Skeletal muscle satellite cell (primary cell): ENCODE data around the gene HNF1B.

Source experiments
- H3K27me3 ChIP-seq: 2 replicates; pipeline ENCODE4 v1.7.0; 2013; ENCODE audit warnings: low read length; ENCODE audit not compliant: control insufficient read depth, insufficient read depth
- H3K36me3 ChIP-seq: 2 replicates; pipeline ENCODE4 v1.7.0; 2013; ENCODE audit warnings: mild to moderate bottlenecking, control low read depth, low read length; ENCODE audit not compliant: insufficient read depth
- H3K4me1 ChIP-seq: 2 replicates; pipeline ENCODE4 v1.7.0; 2013; ENCODE audit warnings: low read length; ENCODE audit not compliant: control insufficient read depth, insufficient read depth
- H3K4me2 ChIP-seq: 2 replicates; pipeline ENCODE4 v1.7.0; 2013; ENCODE audit warnings: mild to moderate bottlenecking, low read length
- H3K4me3 ChIP-seq: 2 replicates; pipeline ENCODE4 v1.7.0; 2013; ENCODE audit warnings: low read length
- H3K9ac ChIP-seq: 2 replicates; pipeline ENCODE4 v1.7.0; 2013; ENCODE audit warnings: mild to moderate bottlenecking, low read depth, low read length, moderate library complexity
- H3K9me3 ChIP-seq: replicated peaks from 2 replicates; pipeline ENCODE4 v1.7.0; 2013; ENCODE audit warnings: mild to moderate bottlenecking, control low read depth, low read length

HNF1B gene

DNA sequence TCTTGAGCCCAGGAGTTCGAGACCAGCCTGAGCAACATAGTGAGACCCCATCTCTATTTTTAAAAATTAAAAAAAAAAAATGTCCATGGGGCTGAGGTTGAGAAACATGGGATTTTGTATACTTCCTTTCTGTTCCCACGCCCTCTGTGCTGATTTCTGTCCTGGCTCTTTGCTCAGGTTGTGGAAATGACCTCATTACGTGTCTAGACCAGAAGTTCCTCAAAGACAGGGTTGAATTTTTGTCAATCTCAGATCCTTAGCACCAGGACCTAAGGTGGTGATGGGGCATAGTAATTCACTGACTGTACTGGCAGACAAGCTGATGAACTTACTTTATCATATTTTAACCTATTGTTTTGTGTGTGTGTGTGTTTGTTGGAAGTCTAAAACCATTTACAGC is 11.2 kb upstream of the HNF1B start:
- H3K36me3 ChIP-seq: no peaks in the 10 kb centered on the region
- H3K4me1 ChIP-seq: peaks cover 7% of the 10 kb centered on the region
- H3K4me2 ChIP-seq: no peak overlapping the region
- no peak overlapping the region for H3K4me3 ChIP-seq
- H3K9ac ChIP-seq: no peak overlapping the region
- H3K9me3 ChIP-seq: no peaks in the 10 kb centered on the region
- H3K27me3 ChIP-seq: peaks cover 35% of the 10 kb centered on the region

DNA sequence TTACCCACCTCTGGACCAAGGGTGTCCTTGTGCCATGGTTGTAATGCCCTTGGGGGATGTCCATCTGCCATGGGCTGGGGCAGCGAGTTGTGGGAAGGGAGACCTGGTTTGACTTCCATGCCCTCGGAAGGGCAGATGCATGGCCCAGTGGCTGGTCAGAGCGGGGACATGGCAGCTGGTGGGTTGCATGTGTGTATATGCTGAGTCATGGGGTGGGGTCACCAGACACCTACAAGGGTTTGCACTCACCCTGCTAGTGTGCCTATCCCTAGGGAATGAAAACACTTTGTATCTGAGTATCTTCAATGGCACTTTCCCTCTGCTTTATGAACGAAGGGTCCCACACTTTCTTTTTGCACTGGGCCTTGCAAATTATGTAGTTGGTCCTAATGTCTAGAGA is 10.6 kb upstream of the HNF1B start:
- Histone ChIP-seq H3K9ac (no peak overlapping the region), H3K27me3 (peaks cover 38% of the 10 kb centered on the region), H3K4me2 (no peak overlapping the region), H3K4me3 (no peak overlapping the region), H3K9me3 (no peaks in the 10 kb centered on the region), H3K4me1 (peaks cover 7% of the 10 kb centered on the region), H3K36me3 (no peaks in the 10 kb centered on the region)

DNA sequence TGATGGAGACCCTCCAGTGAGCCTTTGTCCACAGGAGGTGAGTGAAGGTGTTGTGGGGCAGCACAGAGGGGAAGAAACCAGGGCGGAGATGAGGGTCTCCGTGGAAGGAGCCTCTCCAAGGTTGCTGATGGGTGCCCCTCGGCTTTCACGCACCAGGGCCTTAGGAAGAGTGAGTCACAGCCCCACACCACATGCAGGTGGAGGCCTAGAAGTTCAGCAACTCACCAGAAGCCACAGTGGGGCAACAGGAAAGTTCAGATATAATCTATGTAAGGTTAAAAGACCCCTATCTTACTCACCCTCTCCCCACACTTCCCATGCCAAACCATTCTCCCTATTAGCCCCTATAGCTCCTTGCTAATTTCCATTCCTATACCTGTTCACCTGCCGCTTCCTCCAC is 9.5 kb upstream of the HNF1B start:
- no peaks in the 10 kb centered on the region for H3K36me3 ChIP-seq
- H3K27me3 ChIP-seq: peaks cover 33% of the 10 kb centered on the region
- peaks cover 7% of the 10 kb centered on the region for H3K4me1 ChIP-seq
- H3K4me3 ChIP-seq: no peak overlapping the region
- H3K9ac ChIP-seq: no peak overlapping the region
- H3K4me2 ChIP-seq: no peak overlapping the region
- no peaks in the 10 kb centered on the region for H3K9me3 ChIP-seq

DNA sequence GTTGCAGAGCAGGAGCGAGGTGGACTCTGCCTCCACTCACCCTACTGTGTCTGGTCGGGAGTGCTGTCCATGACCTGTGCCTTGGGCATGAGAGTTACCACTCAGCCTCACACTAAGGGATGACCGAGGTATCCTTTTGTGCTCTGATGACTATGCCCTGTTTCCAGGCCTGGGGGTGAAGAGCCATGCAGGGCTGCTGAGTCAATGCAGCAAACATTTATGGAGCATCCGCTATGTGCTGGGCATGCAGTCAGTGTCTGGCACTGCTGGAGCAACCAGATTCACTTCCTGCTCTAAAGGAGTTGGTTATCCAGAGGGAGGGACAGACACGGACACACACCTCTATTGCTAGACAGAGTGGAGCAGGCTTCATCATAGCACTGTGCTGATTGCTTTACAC is 7.6 kb upstream of the HNF1B start:
- Histone ChIP-seq H3K4me1 (peaks cover 7% of the 10 kb centered on the region), H3K4me2 (no peak overlapping the region), H3K27me3 (peaks cover 38% of the 10 kb centered on the region), H3K9me3 (no peaks in the 10 kb centered on the region), H3K4me3 (no peak overlapping the region), H3K9ac (no peak overlapping the region), H3K36me3 (no peaks in the 10 kb centered on the region)

DNA sequence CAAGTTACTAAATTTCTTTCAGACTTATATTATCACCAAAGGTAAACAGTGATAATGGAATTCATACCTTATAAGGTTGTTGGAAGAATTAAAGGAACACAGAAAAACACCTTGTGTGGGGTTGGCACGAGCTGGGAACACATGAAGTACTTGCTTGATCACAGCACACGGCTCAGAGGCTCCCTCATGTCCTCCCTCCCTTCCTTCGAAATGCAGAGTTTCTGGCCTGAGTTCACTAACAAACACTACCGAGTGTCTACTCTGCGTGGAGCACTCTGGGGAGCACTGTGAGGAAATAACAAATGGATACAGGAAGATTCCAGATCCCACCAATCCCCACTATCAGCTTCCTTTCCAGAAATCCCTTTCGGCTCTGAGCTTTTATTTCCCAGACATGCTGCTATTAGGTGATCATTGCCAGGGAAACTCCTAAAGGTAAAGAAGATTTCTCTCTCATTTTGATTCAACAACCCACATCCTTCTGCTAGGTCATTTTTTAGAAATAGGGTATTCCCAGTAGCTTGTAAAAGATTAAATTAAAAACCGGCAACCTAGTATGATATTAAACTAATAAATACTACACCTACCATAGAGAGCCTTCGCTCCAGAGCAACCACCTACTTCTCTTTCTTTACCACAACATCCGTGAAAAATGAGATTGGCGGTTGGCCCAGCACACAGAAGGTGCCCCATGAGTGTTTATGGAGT is 6.1 kb upstream of the HNF1B start:
- H3K36me3 ChIP-seq: no peaks in the 10 kb centered on the region

DNA sequence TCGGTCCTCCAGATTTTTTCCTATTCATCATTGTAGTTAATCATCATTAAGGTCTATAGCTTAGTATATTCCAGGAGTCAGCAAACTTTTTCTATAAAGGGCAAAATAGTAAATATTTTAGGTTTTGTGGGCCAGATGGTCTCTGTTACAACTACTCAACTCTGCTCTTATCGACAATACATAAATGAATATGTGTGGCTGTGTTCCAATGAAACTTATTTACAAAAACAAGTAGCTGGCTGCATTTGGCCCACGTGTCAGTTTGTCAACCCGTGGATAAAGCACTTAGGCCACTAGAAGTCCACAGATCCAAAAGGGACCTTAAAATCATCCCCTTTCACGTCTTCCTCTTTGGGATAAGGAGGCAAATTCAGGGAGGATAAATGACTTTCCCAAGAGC is 5.4 kb upstream of the HNF1B start:
- Histone ChIP-seq H3K4me3 (no peak overlapping the region), H3K9me3 (no peaks in the 10 kb centered on the region), H3K4me2 (no peak overlapping the region), H3K27me3 (peaks cover 57% of the 10 kb centered on the region), H3K9ac (no peak overlapping the region), H3K4me1 (peaks cover 7% of the 10 kb centered on the region), H3K36me3 (no peaks in the 10 kb centered on the region)

More for the DNA sequence above, 6.1 kb upstream of the HNF1B start:
- Histone ChIP-seq H3K27me3 (peaks cover 53% of the 10 kb centered on the region), H3K4me1 (peaks cover 7% of the 10 kb centered on the region), H3K9me3 (no peaks in the 10 kb centered on the region), H3K4me3 (no peak overlapping the region), H3K4me2 (no peak overlapping the region), H3K9ac (no peak overlapping the region)

DNA sequence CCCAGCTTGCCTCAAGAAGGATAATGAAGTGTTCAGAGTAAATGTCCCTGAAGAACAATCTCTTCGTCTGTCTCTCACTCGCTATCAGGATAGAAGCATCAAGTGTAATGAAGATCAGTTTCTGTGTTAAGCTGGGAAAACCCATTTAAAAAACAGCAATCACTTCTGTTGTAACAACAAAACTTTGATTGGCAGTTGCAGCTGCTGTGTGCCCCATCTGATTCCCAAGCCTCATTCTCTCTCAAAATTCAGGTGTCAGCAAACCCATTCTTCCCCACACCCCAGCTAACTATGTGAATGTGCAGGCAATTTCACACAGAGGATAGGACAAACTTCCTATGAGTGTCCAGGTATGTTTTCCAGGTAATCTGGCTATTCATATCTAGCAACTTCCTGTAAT is 2.4 kb upstream of the HNF1B start:
- H3K9ac ChIP-seq: no peak overlapping the region
- H3K4me3 ChIP-seq: no peak overlapping the region
- H3K4me2 ChIP-seq: no peak overlapping the region
- H3K36me3 ChIP-seq: no peaks in the 10 kb centered on the region
- H3K27me3 ChIP-seq: peaks cover 83% of the 10 kb centered on the region
- H3K9me3 ChIP-seq: no peaks in the 10 kb centered on the region
- peaks cover 16% of the 10 kb centered on the region for H3K4me1 ChIP-seq

DNA sequence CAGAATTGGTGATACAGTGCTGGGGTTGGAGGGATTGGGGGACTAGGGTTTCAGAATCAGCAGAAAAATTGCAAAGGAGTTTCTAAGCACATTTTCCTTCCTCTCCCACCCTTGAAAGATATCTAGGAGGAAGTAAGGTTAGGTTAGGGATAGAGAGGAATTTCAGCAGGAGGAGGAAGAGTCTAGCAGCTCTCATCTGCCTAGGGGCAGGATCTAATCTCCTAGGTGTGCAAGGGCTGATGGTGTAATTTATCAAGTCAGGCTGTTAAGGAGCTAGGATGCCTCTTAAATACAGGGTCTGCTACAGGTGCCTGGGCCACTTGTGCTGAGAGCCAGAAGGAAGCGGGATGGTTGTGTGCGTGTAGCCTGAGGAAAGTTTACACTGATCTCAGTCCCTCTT is 1.8 kb upstream of the HNF1B start:
- Histone ChIP-seq H3K4me2 (no peak overlapping the region), H3K9me3 (no peaks in the 10 kb centered on the region), H3K4me3 (no peak overlapping the region), H3K36me3 (no peaks in the 10 kb centered on the region), H3K4me1 (peaks cover 19% of the 10 kb centered on the region), H3K27me3 (peaks cover 83% of the 10 kb centered on the region), H3K9ac (no peak overlapping the region)

DNA sequence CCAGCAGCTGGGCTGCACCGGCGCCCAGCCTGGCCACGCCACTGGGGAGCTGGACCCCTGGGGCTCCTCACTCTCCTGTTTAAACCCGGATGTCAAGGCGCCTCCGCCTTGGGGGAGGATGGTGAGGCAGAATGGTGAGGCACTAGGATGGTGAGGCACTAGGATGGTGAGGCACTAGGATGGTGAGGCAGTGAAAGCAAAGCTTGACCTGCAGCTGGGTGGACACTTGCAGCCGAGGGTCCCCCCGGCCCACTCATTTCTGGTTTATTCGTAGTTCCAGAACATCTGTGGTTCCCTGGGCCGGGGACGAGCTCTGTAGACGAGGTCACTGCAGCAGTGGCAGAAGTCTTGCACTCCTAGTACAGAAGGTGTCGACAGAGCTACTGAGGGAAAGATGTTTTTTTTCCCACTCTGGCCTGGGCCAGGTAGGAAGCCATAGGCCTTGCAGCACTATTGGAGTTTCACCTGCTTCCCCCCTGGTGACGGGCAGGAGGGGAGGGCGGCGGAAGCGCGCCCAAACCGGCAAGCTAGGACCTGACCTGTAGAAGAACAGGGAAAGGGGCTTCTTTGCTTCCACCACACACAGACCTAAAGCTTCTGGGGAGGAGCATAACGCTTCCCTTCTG is 1.1 kb upstream of the HNF1B start:
- peaks cover 19% of the 10 kb centered on the region for H3K4me1 ChIP-seq
- no peak overlapping the region for H3K4me3 ChIP-seq
- no peak overlapping the region for H3K4me2 ChIP-seq
- peaks cover 88% of the 10 kb centered on the region for H3K27me3 ChIP-seq
- no peaks in the 10 kb centered on the region for H3K36me3 ChIP-seq
- H3K9ac ChIP-seq: no peak overlapping the region
- no peaks in the 10 kb centered on the region for H3K9me3 ChIP-seq

DNA sequence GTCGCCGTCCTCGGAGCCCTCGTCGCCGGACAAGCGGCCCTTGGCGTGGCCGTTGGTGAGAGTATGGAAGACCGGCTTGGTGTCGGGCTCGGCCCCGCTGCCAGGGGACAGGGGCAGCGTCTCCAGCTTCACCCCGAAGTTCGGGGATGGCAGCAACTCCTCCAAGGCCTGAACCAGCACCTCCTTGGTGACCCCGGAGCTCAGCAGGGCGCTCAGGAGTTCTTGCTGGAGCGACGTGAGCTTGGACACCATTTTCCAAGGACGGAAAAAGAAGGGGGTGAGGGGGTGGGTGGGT is 279 bp downstream of the HNF1B start:
- H3K36me3 ChIP-seq: no peaks in the 10 kb centered on the region
- H3K9me3 ChIP-seq: no peaks in the 10 kb centered on the region
- peaks cover 19% of the 10 kb centered on the region for H3K4me1 ChIP-seq
- no peak overlapping the region for H3K4me2 ChIP-seq
- peaks cover 93% of the 10 kb centered on the region for H3K27me3 ChIP-seq
- H3K4me3 ChIP-seq: no peak overlapping the region
- H3K9ac ChIP-seq: no peak overlapping the region

DNA sequence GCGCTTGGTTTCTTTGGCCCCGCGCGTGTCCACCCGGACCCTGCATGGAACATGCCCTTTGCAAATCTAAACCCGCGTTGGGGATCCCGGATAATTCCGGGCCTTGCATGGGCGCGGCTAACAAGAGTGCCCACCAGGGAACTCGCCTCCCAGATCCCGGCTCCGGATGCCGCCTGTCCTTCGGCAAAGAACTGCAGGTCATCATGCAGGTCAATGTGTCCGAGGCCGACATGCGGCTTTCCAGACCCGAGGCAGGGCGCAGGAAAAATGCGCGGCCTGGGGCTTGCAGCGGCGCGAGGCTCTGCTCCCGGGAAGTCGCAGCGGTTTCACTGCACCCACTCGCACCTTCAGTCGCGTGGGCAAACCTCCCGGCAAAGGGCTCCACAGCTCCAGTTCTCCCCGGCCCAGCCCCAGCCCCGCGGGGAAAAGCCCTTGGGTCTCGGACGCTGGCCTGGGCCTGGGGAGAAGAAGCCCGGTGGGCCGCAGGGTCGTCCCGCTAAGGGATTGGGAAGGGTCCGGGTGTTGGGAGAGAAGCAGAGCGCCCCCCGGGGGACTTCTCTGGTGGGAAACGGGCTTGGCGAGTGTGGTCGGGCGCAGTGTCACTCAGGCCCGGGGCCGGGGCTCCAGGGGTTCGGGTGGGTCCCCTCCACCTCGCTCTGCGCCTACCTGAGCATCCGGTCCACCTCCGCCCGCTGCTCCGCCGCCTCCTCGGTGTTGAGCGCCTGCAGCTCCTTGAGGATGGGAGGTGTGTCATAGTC is 805 bp downstream of the HNF1B start:
- Histone ChIP-seq H3K36me3 (no peaks in the 10 kb centered on the region), H3K27me3 (peaks cover 97% of the 10 kb centered on the region), H3K4me1 (peaks cover 19% of the 10 kb centered on the region), H3K4me3 (no peak overlapping the region), H3K9me3 (no peaks in the 10 kb centered on the region), H3K9ac (no peak overlapping the region), H3K4me2 (peak overlapping the region; percentile 73)

DNA sequence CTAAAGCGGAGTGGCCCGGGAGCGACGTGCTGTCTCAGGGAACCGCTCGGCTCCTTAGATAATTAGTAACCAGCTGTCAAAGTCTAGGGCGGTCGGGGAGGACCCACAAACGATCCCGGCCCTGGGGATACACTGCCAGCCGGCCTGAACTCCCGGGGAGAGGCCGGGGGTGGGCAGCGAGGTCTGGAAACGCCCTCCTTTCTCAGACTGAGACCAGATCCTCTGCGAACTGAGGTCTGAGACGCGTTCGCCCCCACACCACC is 1.3 kb downstream of the HNF1B start:
- Histone ChIP-seq H3K9ac (no peak overlapping the region), H3K9me3 (no peaks in the 10 kb centered on the region), H3K36me3 (no peaks in the 10 kb centered on the region), H3K4me2 (peak overlapping the region; percentile 73), H3K4me1 (peaks cover 19% of the 10 kb centered on the region), H3K27me3 (peaks cover 97% of the 10 kb centered on the region), H3K4me3 (no peak overlapping the region)
